ENCODE results near the gene STARD10. TPM values are rescaled to one million over a fixed set of nuclear protein-coding genes. Genes with fewer than 3 reads are reported as not detected.

The STARD10 gene
- total and polyA plus RNA-seq, 2 donors from 2014 or later: 40.7 to 127 TPM

DNA sequence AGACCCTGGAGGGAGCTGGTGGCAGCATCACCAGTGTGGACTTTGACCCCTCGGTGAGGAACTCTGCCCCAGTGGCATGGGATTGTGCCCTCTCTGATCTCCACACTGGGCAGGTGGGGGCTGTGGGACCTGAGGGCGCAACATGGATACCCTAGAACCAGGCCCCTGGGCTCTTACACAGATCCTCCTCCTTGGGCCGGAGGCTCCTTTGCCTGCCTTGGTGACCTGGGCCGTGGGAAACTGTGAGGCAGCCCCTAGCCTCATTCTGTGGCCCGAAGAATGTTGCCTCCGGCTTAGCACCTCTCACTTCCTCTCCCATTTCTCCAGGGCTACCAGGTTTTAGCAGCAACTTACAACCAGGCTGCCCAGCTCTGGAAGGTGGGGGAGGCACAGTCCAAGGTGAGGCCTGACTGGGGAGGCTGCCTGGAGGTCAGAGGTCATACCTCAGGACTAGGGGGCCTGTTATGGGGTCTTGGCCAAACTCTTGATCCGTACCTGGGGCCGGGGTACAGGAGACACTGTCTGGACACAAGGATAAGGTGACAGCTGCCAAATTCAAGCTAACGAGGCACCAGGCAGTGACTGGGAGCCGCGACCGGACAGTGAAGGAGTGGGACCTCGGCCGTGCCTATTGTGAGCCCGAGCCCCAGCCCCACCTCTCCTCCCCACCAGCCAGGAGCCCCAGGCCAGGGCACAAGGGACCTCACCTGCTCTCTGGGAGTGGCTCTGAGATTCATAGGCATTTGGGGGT lies 32.5 kb upstream of the STARD10 start:
- no peak overlapping the region for H3K9ac ChIP-seq (ENCODE audit: low read length in 3 of 3)
- H3K4me1 ChIP-seq (ENCODE audit: control insufficient read depth in 2 of 3, insufficient read depth in 2 of 3, low read depth in 1 of 3, low read length in 3 of 3): peaks cover 0 to 8% (median 0%) of the 10 kb centered on the region in 3 donors
- FAIRE-seq (no peak), DNase-seq (no peak)
- H3K4me3 ChIP-seq (ENCODE audit: low read length in 3 of 3): no peak overlapping the region
- no peaks in the 10 kb centered on the region for H3K27me3 ChIP-seq (ENCODE audit: control insufficient read depth, insufficient read depth, low read length)
- no peaks in the 10 kb centered on the region for H3K9me3 ChIP-seq (ENCODE audit: control insufficient read depth in 2 of 3, insufficient read depth in 1 of 3, low read length in 3 of 3)
- H3K27ac ChIP-seq (ENCODE audit: low read depth in 2 of 2, low read length in 2 of 2): no peak overlapping the region
- intact Hi-C loops (cut with DNase I): no loop called here
- TF ChIP-seq, protein P1, sequence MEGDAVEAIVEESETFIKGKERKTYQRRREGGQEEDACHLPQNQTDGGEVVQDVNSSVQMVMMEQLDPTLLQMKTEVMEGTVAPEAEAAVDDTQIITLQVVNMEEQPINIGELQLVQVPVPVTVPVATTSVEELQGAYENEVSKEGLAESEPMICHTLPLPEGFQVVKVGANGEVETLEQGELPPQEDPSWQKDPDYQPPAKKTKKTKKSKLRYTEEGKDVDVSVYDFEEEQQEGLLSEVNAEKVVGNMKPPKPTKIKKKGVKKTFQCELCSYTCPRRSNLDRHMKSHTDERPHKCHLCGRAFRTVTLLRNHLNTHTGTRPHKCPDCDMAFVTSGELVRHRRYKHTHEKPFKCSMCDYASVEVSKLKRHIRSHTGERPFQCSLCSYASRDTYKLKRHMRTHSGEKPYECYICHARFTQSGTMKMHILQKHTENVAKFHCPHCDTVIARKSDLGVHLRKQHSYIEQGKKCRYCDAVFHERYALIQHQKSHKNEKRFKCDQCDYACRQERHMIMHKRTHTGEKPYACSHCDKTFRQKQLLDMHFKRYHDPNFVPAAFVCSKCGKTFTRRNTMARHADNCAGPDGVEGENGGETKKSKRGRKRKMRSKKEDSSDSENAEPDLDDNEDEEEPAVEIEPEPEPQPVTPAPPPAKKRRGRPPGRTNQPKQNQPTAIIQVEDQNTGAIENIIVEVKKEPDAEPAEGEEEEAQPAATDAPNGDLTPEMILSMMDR (IDR thresholded peaks at IDR 0.05; ENCODE audit: borderline replicate concordance, extremely low read depth, insufficient read depth): no peak
- no peaks in the 10 kb centered on the region for H3K36me3 ChIP-seq (ENCODE audit: control insufficient read depth in 2 of 3, insufficient read depth in 3 of 3, low read length in 3 of 3)

DNA sequence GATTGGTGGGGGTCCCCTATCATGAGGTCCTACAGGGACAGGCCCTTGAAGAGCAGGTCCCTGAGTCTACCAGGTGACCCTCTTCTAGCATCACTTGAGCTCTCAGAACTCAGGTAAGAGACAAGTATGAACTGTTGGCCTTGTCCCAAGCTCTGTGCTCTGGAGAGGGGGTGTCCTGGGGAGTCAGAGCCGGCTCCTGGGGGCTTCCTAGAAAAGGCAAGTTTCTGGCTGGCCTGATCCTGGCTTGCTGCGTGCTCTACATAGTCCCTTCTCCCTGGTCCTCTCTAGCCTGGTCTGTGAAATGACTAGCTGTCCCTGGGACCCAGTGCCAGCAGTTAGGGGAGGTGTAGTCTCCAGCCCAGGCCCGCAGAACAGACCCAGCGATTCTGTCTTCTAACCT lies 31.8 kb upstream of the STARD10 start:
- H3K27me3 ChIP-seq (ENCODE audit: control insufficient read depth, insufficient read depth, low read length): no peaks in the 10 kb centered on the region
- FAIRE-seq (no peak), DNase-seq (no peak)
- no peak overlapping the region for H3K27ac ChIP-seq (ENCODE audit: low read depth in 2 of 2, low read length in 2 of 2)
- no peak overlapping the region for H3K4me3 ChIP-seq (ENCODE audit: low read length in 3 of 3)
- TF ChIP-seq, protein P1 (IDR thresholded peaks at IDR 0.05; ENCODE audit: borderline replicate concordance, extremely low read depth, insufficient read depth): no peak
- no peaks in the 10 kb centered on the region for H3K9me3 ChIP-seq (ENCODE audit: control insufficient read depth in 2 of 3, insufficient read depth in 1 of 3, low read length in 3 of 3)
- H3K36me3 ChIP-seq (ENCODE audit: control insufficient read depth in 2 of 3, insufficient read depth in 3 of 3, low read length in 3 of 3): no peaks in the 10 kb centered on the region
- intact Hi-C loops (cut with DNase I): no loop called here
- no peak overlapping the region for H3K9ac ChIP-seq (ENCODE audit: low read length in 3 of 3)
- H3K4me1 ChIP-seq (ENCODE audit: control insufficient read depth in 2 of 3, insufficient read depth in 2 of 3, low read depth in 1 of 3, low read length in 3 of 3): peaks cover 0 to 13% (median 0%) of the 10 kb centered on the region in 3 donors

DNA sequence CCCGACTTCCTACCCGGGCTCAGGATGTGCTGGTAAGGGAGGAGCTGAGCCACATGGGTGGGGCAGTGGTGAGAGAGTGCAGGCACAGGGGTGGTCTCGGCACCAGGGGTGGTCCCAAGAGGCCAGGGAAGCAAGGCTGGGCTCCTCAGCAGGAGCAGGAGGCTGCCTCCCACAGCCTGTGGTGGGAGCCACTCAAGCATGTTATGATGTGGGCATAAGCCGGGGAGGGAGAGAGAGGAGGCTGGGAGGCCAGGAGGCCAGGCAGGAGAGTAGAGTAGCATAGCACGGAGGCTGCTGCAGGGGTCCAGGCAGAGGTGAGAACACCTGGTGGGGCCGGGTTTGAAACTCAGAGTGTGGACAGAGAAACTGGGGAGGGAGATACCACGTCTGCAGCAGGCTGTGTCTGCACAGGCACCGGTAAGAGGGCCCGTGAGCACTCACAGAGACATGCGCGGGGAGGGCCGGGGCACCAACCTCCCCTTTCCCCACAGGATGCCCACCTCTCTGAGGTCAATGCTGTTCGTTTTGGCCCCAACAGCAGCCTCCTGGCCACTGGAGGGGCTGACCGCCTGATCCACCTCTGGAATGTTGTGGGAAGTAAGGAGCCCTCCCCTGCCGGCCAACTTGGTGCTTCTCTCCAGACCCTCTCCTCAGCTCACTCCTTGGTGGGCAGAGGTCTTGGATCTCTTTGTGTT lies 31.1 kb upstream of the STARD10 start:
- no peak overlapping the region for H3K4me3 ChIP-seq (ENCODE audit: low read length in 3 of 3)
- FAIRE-seq: no peak
- TF ChIP-seq, protein P1 (IDR thresholded peaks at IDR 0.05; ENCODE audit: borderline replicate concordance, extremely low read depth, insufficient read depth): no peak
- intact Hi-C loops (cut with DNase I): no loop called here
- H3K36me3 ChIP-seq (ENCODE audit: control insufficient read depth in 2 of 3, insufficient read depth in 3 of 3, low read length in 3 of 3): no peaks in the 10 kb centered on the region
- H3K9ac ChIP-seq (ENCODE audit: low read length in 3 of 3): no peak overlapping the region
- H3K4me1 ChIP-seq (ENCODE audit: control insufficient read depth in 2 of 3, insufficient read depth in 2 of 3, low read depth in 1 of 3, low read length in 3 of 3): peaks cover 0 to 13% (median 0%) of the 10 kb centered on the region in 3 donors
- H3K27me3 ChIP-seq (ENCODE audit: control insufficient read depth, insufficient read depth, low read length): no peaks in the 10 kb centered on the region
- no peaks in the 10 kb centered on the region for H3K9me3 ChIP-seq (ENCODE audit: control insufficient read depth in 2 of 3, insufficient read depth in 1 of 3, low read length in 3 of 3)
- no peak overlapping the region for H3K27ac ChIP-seq (ENCODE audit: low read depth in 2 of 2, low read length in 2 of 2)
- DNase-seq: no peak

All from kidney (tissue), 14 donors.